Measurements from ENCODE around the gene GJA5. TPM values are rescaled to one million over a fixed set of nuclear protein-coding genes. Genes with fewer than 3 reads are reported as not detected.

The GJA5 gene
- total RNA-seq, 1 experiment from 2014 or later: 0.39 TPM

- no peaks in the 10 kb centered on the region for H3K4me1 ChIP-seq (ENCODE audit: insufficient read depth, low read length)
- H3K18ac ChIP-seq (ENCODE audit: insufficient read length, low read depth, low read length): no peak overlapping the region
- H3K79me1 ChIP-seq (ENCODE audit: insufficient read depth, low read depth, low read length, poor library complexity, severe bottlenecking): no peaks in the 10 kb centered on the region
- no peak overlapping the region for H3T11ph ChIP-seq (ENCODE audit: low read length)
- no peak overlapping the region for H2BK12ac ChIP-seq (ENCODE audit: insufficient read length, low read depth, low read length)
- Mint-ChIP-seq H3K9me3 (no peaks in the 10 kb centered on the region), H3K27me3 (ENCODE audit: low read depth) (peaks cover 9% of the 10 kb centered on the region; the same call in 1 of the 2 replicates), H3K27ac (no peak overlapping the region), H3K36me3 (ENCODE audit: insufficient read depth in 1 of 3, low read depth in 3 of 3) (no peaks in the 10 kb centered on the region), H3K4me3 (no peak overlapping the region), H3K4me1 (peaks cover 7 to 12% of the 10 kb centered on the region in 2 experiments; a peak in 3 of 4 replicates)
- no peaks in the 10 kb centered on the region for H3K79me2 ChIP-seq (ENCODE audit: insufficient read depth, low read length)
- H3K27me3 ChIP-seq (ENCODE audit: insufficient read depth, low read length): no peaks in the 10 kb centered on the region; the same call in 1 of the 2 replicates
- H4K5ac ChIP-seq (ENCODE audit: insufficient read length, low read depth, low read length): no peak overlapping the region
- H3K27ac ChIP-seq (ENCODE audit: insufficient read length, low read depth, low read length): no peak overlapping the region
- H4K20me1 ChIP-seq (ENCODE audit: control insufficient read depth, insufficient read depth, insufficient read length): no peaks in the 10 kb centered on the region
- no peaks in the 10 kb centered on the region for H3K23me2 ChIP-seq (ENCODE audit: insufficient read length, low read depth, low read length, poor library complexity, severe bottlenecking)
- no peak for TF ChIP-seq CTCF (conservative IDR thresholded peaks at IDR 0.05)
- no peak overlapping the region for H4K91ac ChIP-seq (ENCODE audit: insufficient read length, low read depth, low read length)
- H3K9me3 ChIP-seq (ENCODE audit: control insufficient read depth, low read depth, low read length): no peaks in the 10 kb centered on the region
- H2AFZ ChIP-seq (ENCODE audit: low read length): no peak overlapping the region
- H4K8ac ChIP-seq (replicated peaks; ENCODE audit: insufficient read length, low read depth, low read length): no peak overlapping the region
- H2BK5ac ChIP-seq (ENCODE audit: insufficient read length, low read length): no peak overlapping the region
- no peak overlapping the region for H3K4ac ChIP-seq (ENCODE audit: low read depth, low read length)
- no peak overlapping the region for H3K9ac ChIP-seq (ENCODE audit: extremely low read depth, insufficient read length, low read length)
- H2AK5ac ChIP-seq (ENCODE audit: insufficient read length, low read length): no peak overlapping the region
- no peak for DNase-seq
- H3K23ac ChIP-seq (ENCODE audit: insufficient read length, low read depth, low read length): no peak overlapping the region
- H2BK15ac ChIP-seq (ENCODE audit: low read depth, low read length): no peak overlapping the region
- no peak overlapping the region for H2BK20ac ChIP-seq (ENCODE audit: low read depth, low read length, poor library complexity, severe bottlenecking)
- H3K14ac ChIP-seq (ENCODE audit: insufficient read depth, low read length): no peak overlapping the region
- WGBS (ENCODE audit: extremely low coverage, insufficient read length, low lambda C conversion rate): no CpG with 5 or more reads among the region's 3 CpGs
- H2BK120ac ChIP-seq (ENCODE audit: low read depth, low read length, poor library complexity, severe bottlenecking): no peak overlapping the region
- H3K56ac ChIP-seq (ENCODE audit: insufficient read length, low read depth, low read length): no peak overlapping the region
- no peak overlapping the region for H3K4me2 ChIP-seq (ENCODE audit: insufficient read depth, insufficient read length, low read length)
Measured at GRCh38 chr1:147786536-147786935, 26.1 kb upstream of the GJA5 start.
